ENCODE measurements around the gene ERBB4.

ERBB4 gene

GRCh38 chr2:212153923-212154322, 384.7 kb downstream of the ERBB4 start:
- TF ChIP-seq CTCF (conservative IDR thresholded peaks at IDR 0.05; ENCODE audit: low read depth, low read length): no peak
- Histone ChIP-seq H3K27me3 (ENCODE audit: insufficient read depth, low read depth) (no peaks in the 10 kb centered on the region), H3K36me3 (ENCODE audit: insufficient read depth) (no peaks in the 10 kb centered on the region)

DNA sequence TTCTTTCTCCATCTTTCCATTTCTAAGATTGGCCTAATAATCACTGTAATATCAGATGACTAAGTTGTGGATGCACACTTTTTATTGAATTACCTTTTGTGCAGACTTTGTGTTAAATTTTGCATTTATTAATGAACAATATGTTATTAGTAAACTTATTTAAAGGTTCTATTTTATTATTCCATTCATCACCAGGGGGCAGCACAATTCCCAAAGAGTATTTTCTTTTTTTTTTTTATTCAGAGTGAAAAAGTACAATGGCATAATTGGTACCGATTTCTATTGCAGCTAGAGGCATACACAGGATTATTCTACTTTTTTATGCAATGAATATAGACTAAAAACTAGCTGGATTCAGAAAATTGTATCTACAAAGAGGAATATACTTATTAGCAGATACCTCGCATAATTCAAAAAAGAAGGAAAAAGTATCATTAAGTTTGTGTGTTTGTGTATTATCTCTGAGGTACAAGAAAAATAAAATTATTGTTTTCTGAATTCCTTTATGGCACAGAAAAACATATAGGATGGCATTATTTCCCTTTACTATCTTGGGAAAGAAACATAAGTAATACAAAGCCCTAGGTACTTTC, 390.6 kb downstream of the ERBB4 start:
- Histone ChIP-seq H3K4me3 (IDR thresholded peaks at IDR 0.05; ENCODE audit: insufficient read depth, low read depth, low read length) (no peak overlapping the region), H3K36me3 (ENCODE audit: insufficient read depth) (no peaks in the 10 kb centered on the region), H3K79me2 (ENCODE audit: insufficient read depth, low read depth) (no peaks in the 10 kb centered on the region), H4K20me1 (ENCODE audit: insufficient read depth) (no peaks in the 10 kb centered on the region), H3K9ac (no peak overlapping the region), H3K27ac (no peak overlapping the region), H2AFZ (ENCODE audit: low read depth) (no peak overlapping the region), H3K27me3 (ENCODE audit: insufficient read depth, low read depth) (no peaks in the 10 kb centered on the region), H3K4me2 (no peak overlapping the region), H3K4me1 (ENCODE audit: low read depth, poor library complexity, severe bottlenecking) (no peaks in the 10 kb centered on the region)
- peak; percentile 73 for TF ChIP-seq CTCF (conservative IDR thresholded peaks at IDR 0.05; ENCODE audit: low read depth, low read length)

More at GRCh38 chr2:212153923-212154322, 384.7 kb downstream of the ERBB4 start:
- Histone ChIP-seq H3K27ac (no peak overlapping the region), H3K4me2 (no peak overlapping the region), H4K20me1 (ENCODE audit: insufficient read depth) (no peaks in the 10 kb centered on the region), H3K4me1 (ENCODE audit: low read depth, poor library complexity, severe bottlenecking) (no peaks in the 10 kb centered on the region), H3K9ac (no peak overlapping the region), H3K4me3 (IDR thresholded peaks at IDR 0.05; ENCODE audit: insufficient read depth, low read depth, low read length) (no peak overlapping the region), H2AFZ (ENCODE audit: low read depth) (no peak overlapping the region), H3K79me2 (ENCODE audit: insufficient read depth, low read depth) (no peaks in the 10 kb centered on the region)

GRCh38 chr2:212146416-212146815, 392.2 kb downstream of the ERBB4 start:
- no peak for TF ChIP-seq CTCF (conservative IDR thresholded peaks at IDR 0.05; ENCODE audit: low read depth, low read length)
- Histone ChIP-seq H3K36me3 (ENCODE audit: insufficient read depth) (no peaks in the 10 kb centered on the region), H3K79me2 (ENCODE audit: insufficient read depth, low read depth) (no peaks in the 10 kb centered on the region), H3K4me3 (IDR thresholded peaks at IDR 0.05; ENCODE audit: insufficient read depth, low read depth, low read length) (no peak overlapping the region), H3K4me1 (ENCODE audit: low read depth, poor library complexity, severe bottlenecking) (peaks cover 4% of the 10 kb centered on the region), H3K4me2 (no peak overlapping the region), H4K20me1 (ENCODE audit: insufficient read depth) (no peaks in the 10 kb centered on the region), H3K27me3 (ENCODE audit: insufficient read depth, low read depth) (no peaks in the 10 kb centered on the region), H2AFZ (ENCODE audit: low read depth) (no peak overlapping the region), H3K9ac (no peak overlapping the region), H3K27ac (no peak overlapping the region)

DNA sequence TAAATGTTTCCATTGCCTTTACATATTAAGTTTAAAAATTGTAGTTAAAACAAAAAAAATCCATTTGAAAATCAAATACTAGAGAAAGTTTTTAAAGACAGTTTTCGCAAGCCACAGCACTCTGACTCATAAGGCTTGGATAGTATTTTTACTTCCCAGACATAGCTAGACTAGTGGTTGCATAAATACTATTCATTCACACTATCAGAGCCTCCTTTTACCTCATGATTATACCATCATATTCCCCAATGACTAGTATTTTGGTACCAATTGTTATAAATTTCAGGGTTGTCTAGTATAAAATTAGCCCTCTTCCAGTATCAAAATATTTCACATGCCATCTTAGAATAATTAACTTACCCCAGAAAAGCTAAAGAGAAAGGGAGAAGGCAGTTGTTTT, 393.5 kb downstream of the ERBB4 start:
- Histone ChIP-seq H4K20me1 (ENCODE audit: insufficient read depth) (no peaks in the 10 kb centered on the region), H3K4me2 (no peak overlapping the region), H3K4me1 (ENCODE audit: low read depth, poor library complexity, severe bottlenecking) (peaks cover 10% of the 10 kb centered on the region), H3K36me3 (ENCODE audit: insufficient read depth) (no peaks in the 10 kb centered on the region), H3K9ac (no peak overlapping the region), H2AFZ (ENCODE audit: low read depth) (no peak overlapping the region), H3K4me3 (IDR thresholded peaks at IDR 0.05; ENCODE audit: insufficient read depth, low read depth, low read length) (no peak overlapping the region), H3K27me3 (ENCODE audit: insufficient read depth, low read depth) (no peaks in the 10 kb centered on the region), H3K79me2 (ENCODE audit: insufficient read depth, low read depth) (no peaks in the 10 kb centered on the region), H3K27ac (no peak overlapping the region)
- TF ChIP-seq CTCF (conservative IDR thresholded peaks at IDR 0.05; ENCODE audit: low read depth, low read length): no peak

All from KMS-11 (cell line).